DMS53 treated with DMSO at 0.1 percent for 48 hours (cell line): ENCODE measurements around the gene GPC3.

ENCODE experiments used
- DNase-seq: peaks from one replicate; lab custom pipeline; 2025; ENCODE audit not compliant: unreplicated experiment; lab: John Stamatoyannopoulos, UW

Gene GPC3

GRCh38 chrX:133933316-133933715 lies 52.1 kb downstream of the GPC3 start:
- DNase-seq: no peak

GRCh38 chrX:133929836-133930464 lies 55.4 kb downstream of the GPC3 start:
- no peak for DNase-seq

GRCh38 chrX:133928365-133928764 lies 57.0 kb downstream of the GPC3 start:
- DNase-seq: no peak

GRCh38 chrX:133926809-133927208 lies 58.6 kb downstream of the GPC3 start:
- DNase-seq: no peak

GRCh38 chrX:133926099-133926498 lies 59.3 kb downstream of the GPC3 start:
- no peak for DNase-seq

GRCh38 chrX:133924548-133924947 lies 60.8 kb downstream of the GPC3 start:
- DNase-seq: no peak

- DNase-seq: no peak
Measured at GRCh38 chrX:133923548-133923947, 61.8 kb downstream of the GPC3 start.

GRCh38 chrX:133923113-133923512 lies 62.3 kb downstream of the GPC3 start:
- DNase-seq: no peak

- DNase-seq: no peak
Measured at GRCh38 chrX:133922390-133922771, 63.0 kb downstream of the GPC3 start.

GRCh38 chrX:133921764-133922389 lies 63.5 kb downstream of the GPC3 start:
- DNase-seq: peak; percentile 76

- no peak for DNase-seq
Measured at GRCh38 chrX:133921086-133921485, 64.3 kb downstream of the GPC3 start.

GRCh38 chrX:133918361-133918771 lies 67.0 kb downstream of the GPC3 start:
- DNase-seq: no peak

GRCh38 chrX:133916984-133917722 lies 68.2 kb downstream of the GPC3 start:
- no peak for DNase-seq

GRCh38 chrX:133913658-133914388 lies 71.6 kb downstream of the GPC3 start:
- no peak for DNase-seq

GRCh38 chrX:133913009-133913408 lies 72.4 kb downstream of the GPC3 start:
- DNase-seq: no peak

- DNase-seq: no peak
Measured at GRCh38 chrX:133911825-133912495, 73.4 kb downstream of the GPC3 start.

- no peak for DNase-seq
Measured at GRCh38 chrX:133910539-133910938, 74.9 kb downstream of the GPC3 start.

- DNase-seq: no peak
Measured at GRCh38 chrX:133909888-133910287, 75.5 kb downstream of the GPC3 start.

- no peak for DNase-seq
Measured at GRCh38 chrX:133908223-133908955, 77.0 kb downstream of the GPC3 start.

- no peak for DNase-seq
Measured at GRCh38 chrX:133907606-133908005, 77.8 kb downstream of the GPC3 start.
